Keratinocyte (primary cell): Measurements from ENCODE around the gene SNHG17.

Experiments
- CTCF ChIP-seq, 3 experiments: IDR thresholded peaks in 1 of 3; conservative IDR thresholded peaks in 1 of 3; optimal IDR thresholded peaks in 1 of 3; 2 replicates in 2 of 3; 3 replicates in 1 of 3; pipeline versions ENCODE3 to v1.5.1; 2011; ENCODE audit warnings: low read length in 3 of 3, mild to moderate bottlenecking in 3 of 3, moderate library complexity in 2 of 3, control low read depth in 1 of 3, inconsistent platforms in 1 of 3; ENCODE audit not compliant: insufficient read depth in 2 of 3; ENCODE audit errors: extremely low read depth in 1 of 3
- EZH2 ChIP-seq: IDR thresholded peaks from one replicate; pipeline ENCODE4 v1.6.1; 2012; ENCODE audit warnings: inconsistent platforms, mild to moderate bottlenecking, low read length, moderate library complexity

- TF ChIP-seq CTCF (optimal IDR thresholded peaks at IDR 0.05 in 1 of 3, IDR thresholded peaks at IDR 0.05 in 1 of 3, conservative IDR thresholded peaks at IDR 0.05 in 1 of 3; ENCODE audit: extremely low read depth in 1 of 3, insufficient read depth in 2 of 3, low read length in 3 of 3): no peak
- no peak for TF ChIP-seq EZH2
Measured at GRCh38 chr20:38449046-38449445, 13.9 kb upstream of the SNHG17 start.
